ENCODE results near the gene POLN.

Gene POLN

DNA sequence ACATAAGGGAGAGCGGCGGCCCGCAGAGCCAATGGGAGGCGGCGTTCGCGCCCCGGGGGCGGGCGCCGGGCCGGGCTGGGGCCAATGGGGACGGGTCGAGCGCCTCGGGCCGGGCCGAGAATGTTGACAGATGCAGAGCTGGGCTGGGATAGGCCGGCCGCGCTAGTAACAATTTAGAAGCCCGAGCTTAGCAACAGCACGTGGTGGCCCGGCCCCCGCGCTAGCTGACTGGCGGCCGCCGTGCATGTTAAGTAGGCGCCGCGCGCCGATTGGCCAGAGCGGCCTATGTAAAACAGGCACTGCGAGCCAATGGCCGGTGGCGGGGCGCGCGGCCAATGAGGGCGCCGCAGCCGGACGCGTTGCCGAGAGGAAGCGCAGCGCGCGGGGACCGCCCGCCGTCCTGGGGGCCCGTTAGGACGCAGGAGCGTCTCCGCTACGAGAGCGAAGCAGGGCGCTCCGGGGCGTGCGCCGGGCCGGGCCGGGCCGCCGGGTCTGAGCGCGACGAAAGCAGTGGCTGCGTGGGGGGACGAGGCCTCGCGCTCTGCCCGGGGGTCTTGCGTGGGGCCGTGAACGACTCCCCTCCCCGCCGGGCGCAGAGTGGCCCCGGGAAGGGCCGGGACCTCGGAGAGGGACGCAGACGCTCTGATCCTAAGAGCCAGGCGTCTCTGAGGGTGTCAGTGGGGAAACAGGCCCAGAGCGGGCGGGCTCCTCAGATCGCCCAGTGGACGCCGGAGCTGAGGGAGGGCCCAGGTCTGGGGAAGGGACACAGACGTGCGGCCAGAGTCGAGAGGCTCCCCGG is 20.4 kb upstream of the POLN start:
- peak; percentile 99 for DNase-seq (ENCODE audit: low read depth)

DNA sequence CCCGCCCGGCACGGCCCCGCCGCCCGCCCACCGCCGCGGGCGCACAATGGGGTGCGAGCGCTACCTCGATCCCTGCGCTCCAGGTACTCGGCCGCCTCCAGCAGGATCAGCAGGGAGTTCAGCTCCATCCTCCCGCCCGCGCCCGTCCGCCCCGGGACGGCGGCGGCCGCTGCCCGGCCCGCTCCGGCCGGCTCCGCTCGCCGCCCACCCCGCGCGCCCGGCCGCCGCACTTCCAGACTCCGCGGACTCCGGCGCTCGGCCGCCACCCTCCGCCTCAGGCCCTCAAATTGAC is 19.9 kb upstream of the POLN start, which contains the start of gene MXD4:
Gene MXD4, minus strand, starts transcription at position 257 of the 292 bp plus-strand sequence. Its CDS starts 129 bp downstream, at position 128.
- DNase-seq (ENCODE audit: low read depth) = no peak

DNA sequence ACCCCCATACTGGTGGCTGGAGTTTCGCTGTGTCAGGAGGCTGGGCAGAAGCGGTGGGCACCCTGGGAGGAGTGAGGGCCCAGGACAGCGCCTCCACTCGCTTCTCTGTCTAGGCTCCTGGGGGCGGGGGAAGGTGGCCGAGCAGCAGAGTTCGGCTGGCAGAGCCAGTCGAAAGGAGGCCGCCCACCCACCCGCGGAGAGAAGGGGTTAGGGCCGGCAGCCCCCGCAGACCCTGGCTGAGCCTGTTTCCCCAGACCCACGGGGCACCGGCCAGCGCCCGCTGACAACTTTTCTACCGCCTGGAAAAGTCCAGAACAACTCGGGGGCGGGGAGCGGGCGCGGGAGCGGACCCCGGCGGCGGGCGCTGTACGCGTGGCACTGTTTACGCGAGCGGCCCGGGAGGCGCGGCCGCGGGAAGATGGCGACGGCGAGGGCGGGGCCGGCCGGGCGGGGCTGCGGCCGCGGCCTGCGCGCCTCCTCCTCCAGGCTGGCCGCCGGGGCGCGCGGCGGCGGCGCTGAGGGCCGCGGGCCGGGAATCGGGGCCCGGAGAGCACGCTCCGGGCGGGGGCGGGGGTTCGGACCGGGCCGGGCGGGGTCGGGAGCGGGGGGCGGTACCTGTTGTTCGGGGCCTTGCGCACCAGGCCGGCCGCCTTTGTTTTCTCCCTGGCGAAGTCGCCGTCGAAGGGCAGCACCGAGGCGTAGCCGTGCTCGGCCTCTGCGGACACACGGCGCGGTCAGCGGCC is 19.4 kb upstream of the POLN start:
- DNase-seq (ENCODE audit: low read depth) = no peak

DNA sequence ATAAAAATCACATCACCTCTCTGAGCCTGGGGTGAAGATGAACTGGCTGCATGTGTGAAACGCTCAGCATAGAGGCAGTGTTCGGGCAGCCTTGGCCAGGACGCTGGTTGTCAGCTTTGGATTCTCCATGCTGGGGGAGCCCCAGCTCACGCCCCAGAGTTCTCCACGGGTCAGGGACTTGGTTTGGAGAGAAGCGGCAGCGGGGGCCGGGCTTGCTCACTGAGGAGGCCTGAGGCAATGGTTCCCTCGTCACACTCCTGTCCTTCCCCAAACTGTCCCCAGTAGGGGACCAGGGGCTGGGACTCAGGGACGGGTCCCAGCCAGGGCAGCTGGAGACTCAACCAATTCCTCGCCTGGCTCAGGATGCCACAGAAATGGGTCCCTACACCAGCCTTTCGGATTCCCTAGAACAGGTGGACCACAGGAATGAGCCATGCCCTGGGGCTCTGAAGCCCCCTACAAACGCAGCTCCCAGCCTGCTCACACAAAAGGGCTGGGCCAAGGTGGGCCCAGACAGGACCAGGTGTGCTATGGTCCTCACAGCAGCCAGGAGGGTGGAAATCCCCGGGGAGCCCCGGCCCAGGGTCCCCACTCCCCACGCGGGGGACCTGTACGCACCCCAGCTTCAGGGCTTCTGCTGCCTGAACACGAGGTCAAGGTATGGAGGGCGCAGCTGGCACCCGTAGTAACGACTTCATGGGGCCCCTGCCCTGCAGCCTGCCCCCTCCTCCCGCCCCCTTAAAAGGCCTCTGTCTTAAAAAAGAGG is 18.6 kb upstream of the POLN start:
- no peak for DNase-seq (ENCODE audit: low read depth)

DNA sequence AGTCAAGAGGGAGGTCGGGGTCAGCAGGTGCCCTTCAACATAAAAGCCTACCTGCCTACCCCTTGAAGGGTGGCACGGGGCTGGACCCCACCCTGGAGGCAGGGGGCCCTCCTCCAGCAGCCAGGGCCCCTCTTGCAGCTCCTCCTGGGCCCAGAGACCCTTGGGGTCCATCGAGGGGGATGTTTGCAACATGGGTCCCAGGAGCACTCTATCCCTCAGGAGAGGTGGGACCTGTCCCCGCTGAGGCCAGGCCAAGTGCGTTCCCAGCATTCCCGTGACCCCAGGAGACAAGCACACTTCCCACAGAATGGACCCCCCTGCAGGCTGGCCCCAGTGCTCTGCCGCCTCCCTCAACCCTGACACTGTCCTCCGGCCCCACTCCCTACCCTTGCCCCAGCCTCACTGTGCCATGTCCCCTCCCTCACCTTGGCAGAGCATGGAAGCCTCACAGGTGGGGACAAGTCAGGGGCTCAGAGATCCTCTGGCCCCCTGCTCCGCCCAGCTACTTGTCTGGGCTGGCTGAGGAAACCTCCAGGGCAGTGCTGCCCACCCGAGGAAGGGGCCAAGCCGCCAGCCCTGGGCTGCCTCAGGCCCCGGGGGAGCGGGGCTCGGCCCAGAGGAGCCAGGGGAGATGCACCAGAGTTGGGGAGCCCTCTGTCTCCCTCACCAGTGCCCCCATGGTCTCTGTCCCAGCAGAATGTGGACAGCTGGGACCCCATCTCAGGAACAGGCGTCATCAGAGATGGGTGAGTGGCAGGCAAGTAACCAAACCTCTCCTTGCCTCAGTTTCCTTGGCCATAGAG is 17.8 kb upstream of the POLN start:
- DNase-seq (ENCODE audit: low read depth) = no peak

DNA sequence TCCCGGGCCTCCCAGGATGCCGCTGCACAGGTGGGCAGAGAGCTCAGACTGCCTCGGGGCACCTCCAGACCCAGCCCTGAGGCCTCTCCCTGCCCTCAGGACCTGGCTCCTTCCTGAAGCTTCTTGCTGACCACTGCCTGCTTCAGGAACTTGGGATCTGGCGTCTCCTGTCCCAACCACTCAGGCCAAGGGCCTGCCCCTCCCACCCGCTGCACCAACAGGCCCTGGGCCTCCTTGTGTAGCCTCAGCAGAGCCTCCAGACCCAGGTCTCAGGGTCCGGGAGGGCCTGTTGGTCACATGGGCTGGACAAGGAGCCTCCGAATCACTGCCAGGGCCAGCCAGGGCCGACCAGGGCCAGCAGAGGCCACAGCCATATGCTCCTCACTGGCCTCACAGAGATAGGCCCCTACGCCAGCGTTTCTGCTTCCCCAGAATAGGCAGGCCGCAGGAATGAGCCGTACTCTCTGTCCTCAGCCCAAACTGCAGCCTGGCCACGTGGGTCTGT is 17.2 kb upstream of the POLN start:
- DNase-seq (ENCODE audit: low read depth) = no peak

DNA sequence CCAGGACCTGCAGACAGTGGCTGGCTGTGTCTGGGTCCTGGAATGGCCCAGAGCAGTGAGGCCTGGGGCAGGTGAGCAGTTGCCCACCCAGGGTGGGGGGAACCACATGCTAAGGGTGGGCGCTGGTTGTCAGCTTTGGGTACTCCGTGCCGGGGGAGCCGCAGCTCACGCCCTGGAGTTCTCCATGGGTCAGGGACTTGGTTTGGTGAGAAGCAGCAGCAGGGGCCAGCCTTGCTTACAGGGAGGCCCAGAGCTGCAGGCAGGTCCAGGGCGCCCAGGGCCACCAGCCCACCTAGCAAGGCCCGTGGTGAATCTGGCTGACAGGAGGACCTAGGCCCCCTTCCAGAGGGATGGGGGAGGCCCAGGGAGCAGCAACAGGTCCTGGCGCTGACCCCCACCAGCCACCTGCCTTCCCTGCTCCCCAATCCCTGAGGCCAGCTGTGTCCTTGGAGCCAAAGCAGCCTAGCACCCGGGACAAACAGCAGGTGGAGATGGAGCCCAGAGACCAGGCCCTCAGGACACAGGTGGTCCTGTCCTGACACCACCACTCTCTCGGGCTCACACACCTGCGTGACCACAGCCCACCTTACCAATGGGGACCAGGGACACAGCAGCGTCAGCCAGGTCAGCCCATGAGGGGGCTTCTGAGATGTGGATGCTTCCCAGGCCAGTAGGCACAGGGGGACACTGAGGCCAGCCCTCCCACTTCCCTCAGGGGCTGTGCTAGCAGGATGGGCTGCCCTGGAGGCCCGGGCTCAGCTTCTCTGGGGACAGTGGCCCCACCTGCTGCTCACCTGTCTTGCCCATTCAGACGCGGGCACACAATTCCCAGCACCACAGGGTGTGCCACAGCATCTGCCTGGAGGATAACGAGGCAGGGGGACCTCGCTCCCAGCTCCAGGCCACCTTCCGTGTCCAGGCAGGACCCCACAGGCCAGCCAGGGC is 16.4 kb upstream of the POLN start:
- DNase-seq (ENCODE audit: low read depth) = no peak

DNA sequence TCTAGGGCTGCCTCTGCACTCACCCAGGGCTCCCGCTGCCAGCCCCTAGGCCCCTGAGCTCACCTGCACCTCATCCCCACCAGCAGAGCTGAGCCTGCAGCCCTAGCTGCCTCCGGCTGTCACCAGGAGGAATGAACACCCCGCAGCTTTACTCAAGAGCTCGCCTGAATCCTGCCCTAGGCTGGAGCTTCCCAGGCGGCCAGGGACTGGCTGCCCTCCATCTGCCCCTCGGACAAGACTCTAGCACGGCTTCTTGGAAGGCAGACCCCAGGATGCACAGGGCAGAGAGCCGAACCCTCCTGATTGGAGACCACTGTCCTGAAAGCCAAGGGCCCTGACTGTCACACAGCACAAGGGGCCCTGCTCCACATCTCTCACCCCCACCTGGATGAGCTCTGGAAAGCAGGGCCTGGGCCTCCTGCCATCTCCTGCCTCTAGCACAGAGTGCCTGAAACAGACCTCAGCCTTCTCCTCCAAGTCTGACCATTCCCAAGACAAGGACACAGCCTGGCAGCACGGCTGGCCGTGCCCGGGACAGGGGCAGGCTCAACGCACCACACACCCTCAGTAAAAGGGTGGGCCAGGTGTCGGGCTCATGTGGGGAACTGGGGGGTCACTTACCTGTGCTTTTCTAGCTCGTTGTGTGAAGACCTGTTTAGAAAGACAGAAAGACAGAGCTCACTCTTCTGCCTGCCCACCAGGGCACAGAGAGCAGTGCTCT is 15.6 kb upstream of the POLN start:
- DNase-seq (ENCODE audit: low read depth) = no peak

DNA sequence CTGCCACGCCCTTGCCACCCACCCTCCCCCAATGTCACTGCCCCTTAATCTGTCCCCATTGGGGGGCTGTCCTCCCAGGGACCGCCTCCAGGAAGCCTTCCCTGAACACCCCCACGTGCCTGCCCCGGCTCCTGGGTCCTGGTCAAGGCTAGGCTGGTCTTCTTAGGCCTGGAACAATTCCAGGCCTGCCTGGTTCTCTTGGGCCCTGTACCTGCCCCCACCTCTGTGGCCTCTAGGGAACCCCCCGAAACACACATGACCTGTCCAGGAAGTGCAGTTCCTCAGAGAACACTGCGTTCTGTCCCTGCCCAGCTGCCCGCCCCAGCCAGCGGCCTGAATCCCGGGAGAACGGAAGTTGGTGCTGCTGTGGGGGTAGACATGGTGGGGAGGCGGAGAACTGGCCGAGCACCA is 14.9 kb upstream of the POLN start:
- DNase-seq (ENCODE audit: low read depth) = no peak

DNA sequence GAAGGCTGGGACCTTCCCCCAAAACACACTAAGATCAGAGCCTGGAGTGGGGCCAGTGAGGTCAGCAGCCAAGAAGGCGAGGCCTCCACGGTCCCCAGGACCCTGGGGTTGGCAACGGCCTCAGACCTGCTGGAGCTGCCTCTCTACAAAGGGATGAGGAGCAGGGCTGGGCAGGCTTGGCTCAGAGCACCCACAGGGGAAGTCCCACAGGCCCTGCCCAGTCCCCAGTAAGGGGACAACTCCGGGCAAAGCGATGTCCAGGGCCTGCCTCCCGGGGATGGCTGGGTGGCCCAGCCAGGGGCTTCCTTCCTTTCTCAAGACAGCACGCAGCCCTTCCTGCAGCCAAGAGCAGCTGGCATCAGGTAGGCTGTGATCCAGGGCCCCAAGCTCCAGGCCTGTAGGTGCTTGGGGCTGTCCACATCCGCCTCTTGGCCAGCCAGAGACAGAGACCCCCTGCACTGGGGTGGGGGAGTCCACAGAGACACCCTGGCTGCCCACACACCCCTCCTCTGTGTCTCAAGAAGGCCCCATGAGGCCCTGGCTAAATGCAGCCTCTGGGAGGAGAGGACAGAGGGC is 14.3 kb upstream of the POLN start:
- DNase-seq (ENCODE audit: low read depth) = no peak

DNA sequence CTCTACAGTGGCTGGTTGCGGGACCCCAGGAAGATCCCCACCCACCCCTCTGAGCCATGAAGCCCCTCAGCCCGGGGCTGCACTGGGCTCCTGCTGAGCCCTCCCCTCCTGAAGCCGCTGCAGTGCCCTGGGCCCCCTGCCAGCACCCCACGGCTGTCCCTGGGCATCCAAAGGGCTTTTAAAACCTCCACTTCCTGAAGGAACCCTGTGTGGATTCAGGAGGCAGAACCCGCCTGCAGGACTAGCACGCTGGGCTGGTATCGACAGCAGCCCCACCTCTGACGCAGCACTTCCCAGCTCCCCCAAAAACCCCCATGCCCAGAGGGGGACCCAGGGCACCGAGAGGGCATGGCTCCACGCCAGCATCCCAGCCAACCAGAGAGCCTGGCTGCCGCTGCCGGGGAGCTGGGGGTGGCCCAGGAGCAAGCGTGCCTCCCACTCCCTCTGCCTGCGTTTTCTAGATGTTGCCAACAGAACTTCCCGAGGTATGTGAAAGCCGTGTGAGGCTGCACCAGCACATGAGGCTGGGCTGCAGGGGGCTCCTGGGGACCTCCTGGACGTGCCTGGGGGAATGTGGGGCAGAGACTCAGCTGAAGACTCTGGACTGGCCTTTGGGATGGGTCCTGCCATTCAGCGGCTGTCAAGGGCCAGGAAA is 13.7 kb upstream of the POLN start:
- no peak for DNase-seq (ENCODE audit: low read depth)

DNA sequence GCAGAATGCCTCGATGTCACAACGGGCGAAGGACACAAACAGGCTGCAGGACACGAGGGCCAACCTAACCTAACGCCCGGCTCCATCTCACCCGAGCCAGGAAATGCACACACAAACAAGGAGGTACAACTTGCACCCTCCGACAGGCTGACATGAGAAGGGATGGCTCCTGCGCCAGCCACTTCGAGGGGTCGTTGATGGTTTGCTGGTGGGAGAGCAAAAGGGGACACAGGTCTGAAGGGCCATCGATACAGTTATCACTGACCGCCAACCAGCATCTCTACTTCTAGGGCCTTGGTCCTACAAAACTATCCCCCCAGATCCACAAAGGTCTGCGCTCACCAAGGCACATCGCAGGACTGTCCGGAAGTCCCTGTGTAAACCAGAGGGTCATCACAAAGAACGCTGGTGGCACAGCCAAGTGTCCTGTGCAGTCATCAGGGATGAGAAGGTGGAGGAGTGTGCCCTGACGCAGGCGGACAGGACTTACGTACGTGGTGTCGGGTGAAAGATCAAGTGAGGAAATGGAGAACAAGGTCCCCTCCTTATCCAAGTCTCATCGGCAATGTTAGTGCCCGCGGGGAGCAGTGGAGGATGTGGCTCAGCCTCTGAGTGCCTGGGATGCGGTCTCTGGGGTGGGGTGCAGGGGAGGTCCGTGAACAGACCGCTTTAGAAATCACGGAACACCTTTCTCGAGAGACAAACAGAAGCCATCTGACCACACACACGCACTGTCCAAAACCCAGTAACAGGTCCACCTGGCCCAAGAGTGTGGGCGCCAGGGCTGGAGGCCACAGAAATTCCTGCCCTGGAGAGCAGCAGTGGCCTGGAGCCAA is 13.0 kb upstream of the POLN start:
- DNase-seq (ENCODE audit: low read depth) = no peak

DNA sequence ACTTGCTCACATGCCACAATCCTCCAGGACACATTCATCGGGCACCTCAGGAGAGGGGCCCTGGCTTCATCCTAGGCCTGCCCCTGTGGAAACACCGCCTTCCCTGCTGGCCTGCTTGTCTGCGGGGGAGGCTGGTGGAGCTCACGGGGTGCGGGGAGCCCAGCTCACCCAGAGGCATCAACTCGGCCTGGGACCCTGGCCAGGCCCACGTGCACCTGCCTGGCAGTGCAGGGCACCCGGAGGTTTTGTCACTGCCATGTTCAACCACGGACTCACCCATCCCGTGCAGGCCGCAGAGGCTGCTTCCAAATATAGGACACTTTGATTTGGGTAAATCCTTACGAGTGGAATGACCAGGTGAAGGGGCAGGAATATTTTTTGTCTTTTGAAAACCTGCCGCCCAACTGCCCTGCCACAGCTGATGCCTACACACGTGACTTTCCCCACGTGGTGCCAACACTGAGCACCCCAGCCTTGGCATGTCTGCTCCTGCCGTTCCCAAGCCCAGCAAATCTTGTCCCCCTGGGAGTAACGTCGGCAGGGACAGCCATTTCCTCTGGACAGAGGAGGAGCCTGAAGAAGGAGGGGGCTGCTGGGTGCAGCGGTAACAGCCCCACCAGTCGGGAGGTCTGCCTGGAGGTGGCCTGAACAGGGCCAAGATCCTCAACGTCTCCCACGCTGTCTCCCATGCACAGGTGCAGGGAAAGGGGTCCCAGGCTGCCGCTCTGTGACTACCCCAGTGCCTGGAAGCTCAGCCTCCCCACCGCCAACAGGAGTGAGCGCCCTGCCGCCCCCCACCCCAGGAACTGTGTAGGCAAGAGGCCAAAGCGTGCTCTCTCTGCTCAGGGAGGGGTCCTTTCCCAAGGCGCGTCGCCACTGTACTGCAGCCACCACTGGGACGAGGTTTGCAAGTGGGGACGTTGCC is 11.5 kb upstream of the POLN start:
- no peak for DNase-seq (ENCODE audit: low read depth)

DNA sequence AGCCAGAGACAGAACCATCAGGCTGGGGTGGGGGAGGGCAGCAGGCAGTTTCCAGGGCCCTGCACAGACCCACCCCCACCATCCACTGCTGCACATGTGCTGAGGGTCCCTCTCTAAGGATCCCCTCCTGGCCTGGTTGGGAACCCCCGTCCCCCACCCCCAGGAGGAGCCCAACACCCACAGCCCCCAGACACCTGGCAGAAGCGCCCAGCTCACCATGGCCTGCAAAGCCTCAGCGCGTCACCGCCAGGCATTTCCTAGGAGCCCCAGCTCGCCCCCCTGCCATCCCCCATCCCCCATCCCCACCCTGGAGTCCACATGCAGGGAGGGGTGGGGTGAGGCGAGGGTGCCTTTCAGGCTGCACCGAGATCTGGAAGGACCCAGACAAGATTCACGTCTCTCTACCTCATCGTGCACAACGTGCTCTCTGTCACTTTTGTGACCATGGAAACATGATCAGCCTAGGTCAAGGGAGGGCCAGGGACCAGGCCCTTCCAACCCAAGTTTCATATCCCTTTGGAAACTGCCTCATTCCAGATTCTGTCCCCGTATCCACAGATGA is 10.7 kb upstream of the POLN start:
- DNase-seq (ENCODE audit: low read depth) = no peak

DNA sequence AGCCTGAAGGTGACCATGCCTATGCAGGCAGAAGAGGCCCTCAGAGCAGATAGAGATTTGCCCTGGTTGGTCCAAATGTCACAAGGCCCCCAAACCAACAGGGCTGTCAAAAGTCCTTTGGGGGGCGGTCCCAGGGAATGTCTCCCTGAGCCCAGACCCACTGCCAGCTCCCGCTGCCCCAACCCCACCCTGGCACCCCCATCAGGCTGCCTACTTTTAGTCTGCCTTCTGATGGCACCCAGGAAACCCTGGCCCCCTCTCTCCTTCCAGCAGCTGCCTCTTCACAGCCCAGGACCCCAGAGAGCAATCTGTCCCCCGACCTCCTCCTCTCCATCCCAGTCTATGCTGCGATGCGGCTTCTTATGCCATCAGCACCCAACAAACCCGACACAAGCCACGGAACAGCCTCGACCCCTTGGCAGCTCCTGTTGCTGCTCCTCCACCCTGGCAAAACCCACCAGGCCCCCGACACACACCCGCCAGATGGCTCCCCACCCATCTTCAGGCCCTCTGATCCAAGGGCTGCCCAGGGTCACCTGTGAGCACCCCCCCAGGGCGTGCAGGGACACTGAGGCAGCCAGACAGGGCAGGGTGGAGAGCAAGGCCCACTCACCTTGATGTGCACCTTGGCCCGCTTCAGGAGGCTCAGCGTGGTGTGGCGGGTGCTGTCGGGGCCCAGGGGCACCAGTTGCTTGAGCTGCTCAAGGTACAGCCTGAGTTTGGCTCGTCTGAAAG is 10.0 kb upstream of the POLN start:
- DNase-seq (ENCODE audit: low read depth) = no peak
